Sigmoid colon (tissue), 3 donors: ENCODE measurements around the gene EPS8L2.

Experiments used
- POLR2A ChIP-seq, 2 donors: fragments of 450-650 bp; IDR thresholded peaks; one replicate each; pipeline ENCODE4 v1.6.1; 2016; ENCODE audit warnings: antibody characterized with exemption in 2 of 2, mild to moderate bottlenecking in 2 of 2, moderate library complexity in 2 of 2
- TF ChIP-seq, protein P1 (sequence below), 4 experiments: fragments of 450-650 bp in 3 of 4; fragments of 200-600 bp in 1 of 4; IDR thresholded peaks; one replicate each; pipeline ENCODE4 v1.5.1; 2016 to 2019; ENCODE audit warnings: antibody characterized with exemption in 4 of 4, mild to moderate bottlenecking in 3 of 4, moderate library complexity in 2 of 4

DNA sequence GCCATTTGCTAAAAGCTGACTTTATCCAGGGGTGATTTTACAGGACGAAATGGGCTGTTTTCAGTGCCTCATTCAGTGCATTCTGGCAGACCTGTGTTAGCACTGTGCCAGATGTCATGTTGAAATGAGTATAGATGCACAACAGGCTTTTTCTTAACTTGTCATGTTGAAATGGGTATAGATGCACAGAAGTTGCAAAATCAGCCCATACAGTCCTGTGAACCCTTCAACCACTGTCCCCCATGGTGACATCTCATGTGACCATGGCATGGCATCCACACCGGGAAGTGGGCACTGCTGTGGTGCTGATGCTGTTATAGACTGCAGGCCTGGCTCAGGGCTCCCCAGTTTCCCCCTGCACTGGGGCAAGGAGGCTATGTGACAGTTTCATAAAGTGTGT, 43.7 kb downstream of the EPS8L2 start:
- TF ChIP-seq, protein P1, sequence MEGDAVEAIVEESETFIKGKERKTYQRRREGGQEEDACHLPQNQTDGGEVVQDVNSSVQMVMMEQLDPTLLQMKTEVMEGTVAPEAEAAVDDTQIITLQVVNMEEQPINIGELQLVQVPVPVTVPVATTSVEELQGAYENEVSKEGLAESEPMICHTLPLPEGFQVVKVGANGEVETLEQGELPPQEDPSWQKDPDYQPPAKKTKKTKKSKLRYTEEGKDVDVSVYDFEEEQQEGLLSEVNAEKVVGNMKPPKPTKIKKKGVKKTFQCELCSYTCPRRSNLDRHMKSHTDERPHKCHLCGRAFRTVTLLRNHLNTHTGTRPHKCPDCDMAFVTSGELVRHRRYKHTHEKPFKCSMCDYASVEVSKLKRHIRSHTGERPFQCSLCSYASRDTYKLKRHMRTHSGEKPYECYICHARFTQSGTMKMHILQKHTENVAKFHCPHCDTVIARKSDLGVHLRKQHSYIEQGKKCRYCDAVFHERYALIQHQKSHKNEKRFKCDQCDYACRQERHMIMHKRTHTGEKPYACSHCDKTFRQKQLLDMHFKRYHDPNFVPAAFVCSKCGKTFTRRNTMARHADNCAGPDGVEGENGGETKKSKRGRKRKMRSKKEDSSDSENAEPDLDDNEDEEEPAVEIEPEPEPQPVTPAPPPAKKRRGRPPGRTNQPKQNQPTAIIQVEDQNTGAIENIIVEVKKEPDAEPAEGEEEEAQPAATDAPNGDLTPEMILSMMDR (IDR thresholded peaks at IDR 0.05), result no peak
- no peak for TF ChIP-seq POLR2A (IDR thresholded peaks at IDR 0.05)
